ENCODE measurements around the gene SLFN5. TPM values are rescaled to one million over a fixed set of nuclear protein-coding genes. Genes with fewer than 3 reads are reported as not detected.
A peak's percentile ranks its signal among the peaks of the same experiment; 100 is the strongest.

Gene SLFN5
- total and polyA plus RNA-seq, 4 donors = 1.9 to 7.8 (median 3.4) TPM

DNA sequence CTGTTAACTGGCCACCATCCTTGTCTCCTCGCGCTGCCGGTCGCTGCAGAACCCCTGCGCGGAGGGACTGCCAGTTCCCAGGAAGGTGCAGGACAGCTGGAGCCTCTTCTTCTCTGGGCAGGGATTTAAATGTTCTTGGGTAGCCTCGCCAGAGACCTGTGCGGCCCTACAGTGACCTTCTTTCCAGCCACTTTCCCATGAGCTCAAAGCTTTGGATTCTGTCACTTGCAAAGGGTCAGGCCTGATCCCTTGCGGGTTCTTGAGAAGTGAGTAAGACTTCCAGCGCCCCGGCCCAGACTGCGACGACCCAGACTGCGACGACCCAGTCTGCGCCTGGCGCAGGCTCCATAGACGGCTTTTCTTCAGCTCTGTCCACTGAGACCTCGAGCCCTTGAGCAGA is 1.4 kb upstream of the SLFN5 start:
- Histone ChIP-seq H3K4me3 (ENCODE audit: low read depth in 1 of 3, low read length in 3 of 3) (peak overlapping the region in 1 of 3 donors; percentile 60), H3K9ac (ENCODE audit: low read depth in 1 of 2, low read length in 2 of 2) (no peak overlapping the region), H3K27me3 (ENCODE audit: control insufficient read depth in 4 of 4, insufficient read depth in 4 of 4, low read length in 3 of 4) (no peaks in the 10 kb centered on the region), H3K36me3 (ENCODE audit: control insufficient read depth in 4 of 4, insufficient read depth in 3 of 4, low read depth in 1 of 4, low read length in 3 of 4) (no peaks in the 10 kb centered on the region), H3K9me3 (ENCODE audit: control insufficient read depth in 4 of 4, low read length in 3 of 4) (no peaks in the 10 kb centered on the region), H3K27ac (ENCODE audit: low read depth in 1 of 2, low read length in 2 of 2) (peak overlapping the region in 1 of 2 donors; percentile 95), H3K4me1 (ENCODE audit: control insufficient read depth in 4 of 4, insufficient read depth in 4 of 4, low read length in 3 of 4) (peaks cover 3 to 20% (median 7%) of the 10 kb centered on the region in 4 donors)
- 91% methylated on average over 19 of the region's 19 CpGs for WGBS
- TF ChIP-seq FOXA1 (IDR thresholded peaks at IDR 0.05) = no peak
- TF ChIP-seq JUND (IDR thresholded peaks at IDR 0.05) = no peak
- TF ChIP-seq, protein P1, sequence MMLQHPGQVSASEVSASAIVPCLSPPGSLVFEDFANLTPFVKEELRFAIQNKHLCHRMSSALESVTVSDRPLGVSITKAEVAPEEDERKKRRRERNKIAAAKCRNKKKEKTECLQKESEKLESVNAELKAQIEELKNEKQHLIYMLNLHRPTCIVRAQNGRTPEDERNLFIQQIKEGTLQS (IDR thresholded peaks at IDR 0.05) = no peak
- TF ChIP-seq, protein P2, sequence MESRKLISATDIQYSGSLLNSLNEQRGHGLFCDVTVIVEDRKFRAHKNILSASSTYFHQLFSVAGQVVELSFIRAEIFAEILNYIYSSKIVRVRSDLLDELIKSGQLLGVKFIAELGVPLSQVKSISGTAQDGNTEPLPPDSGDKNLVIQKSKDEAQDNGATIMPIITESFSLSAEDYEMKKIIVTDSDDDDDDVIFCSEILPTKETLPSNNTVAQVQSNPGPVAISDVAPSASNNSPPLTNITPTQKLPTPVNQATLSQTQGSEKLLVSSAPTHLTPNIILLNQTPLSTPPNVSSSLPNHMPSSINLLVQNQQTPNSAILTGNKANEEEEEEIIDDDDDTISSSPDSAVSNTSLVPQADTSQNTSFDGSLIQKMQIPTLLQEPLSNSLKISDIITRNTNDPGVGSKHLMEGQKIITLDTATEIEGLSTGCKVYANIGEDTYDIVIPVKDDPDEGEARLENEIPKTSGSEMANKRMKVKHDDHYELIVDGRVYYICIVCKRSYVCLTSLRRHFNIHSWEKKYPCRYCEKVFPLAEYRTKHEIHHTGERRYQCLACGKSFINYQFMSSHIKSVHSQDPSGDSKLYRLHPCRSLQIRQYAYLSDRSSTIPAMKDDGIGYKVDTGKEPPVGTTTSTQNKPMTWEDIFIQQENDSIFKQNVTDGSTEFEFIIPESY (IDR thresholded peaks at IDR 0.05) = no peak
- TF ChIP-seq HNF4G (IDR thresholded peaks at IDR 0.05) = no peak
- TF ChIP-seq, protein P3, sequence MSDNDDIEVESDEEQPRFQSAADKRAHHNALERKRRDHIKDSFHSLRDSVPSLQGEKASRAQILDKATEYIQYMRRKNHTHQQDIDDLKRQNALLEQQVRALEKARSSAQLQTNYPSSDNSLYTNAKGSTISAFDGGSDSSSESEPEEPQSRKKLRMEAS (IDR thresholded peaks at IDR 0.05) = no peak
- no peak for TF ChIP-seq SP1 (IDR thresholded peaks at IDR 0.05)
- no peak for TF ChIP-seq YY1 (IDR thresholded peaks at IDR 0.05)
- no peak for TF ChIP-seq NR2F2 (IDR thresholded peaks at IDR 0.05)
- TF ChIP-seq TAF1 (conservative IDR thresholded peaks at IDR 0.05) = no peak
- TF ChIP-seq EGR1 (IDR thresholded peaks at IDR 0.05; ENCODE audit: low read depth in 2 of 2) = no peak
- TF ChIP-seq GABPA (IDR thresholded peaks at IDR 0.05 in 1 of 2, conservative IDR thresholded peaks at IDR 0.05 in 1 of 2) = no peak
- no peak for TF ChIP-seq HNF4A (conservative IDR thresholded peaks at IDR 0.05)
- no peak for DNase-seq (ENCODE audit: low spot score)

DNA sequence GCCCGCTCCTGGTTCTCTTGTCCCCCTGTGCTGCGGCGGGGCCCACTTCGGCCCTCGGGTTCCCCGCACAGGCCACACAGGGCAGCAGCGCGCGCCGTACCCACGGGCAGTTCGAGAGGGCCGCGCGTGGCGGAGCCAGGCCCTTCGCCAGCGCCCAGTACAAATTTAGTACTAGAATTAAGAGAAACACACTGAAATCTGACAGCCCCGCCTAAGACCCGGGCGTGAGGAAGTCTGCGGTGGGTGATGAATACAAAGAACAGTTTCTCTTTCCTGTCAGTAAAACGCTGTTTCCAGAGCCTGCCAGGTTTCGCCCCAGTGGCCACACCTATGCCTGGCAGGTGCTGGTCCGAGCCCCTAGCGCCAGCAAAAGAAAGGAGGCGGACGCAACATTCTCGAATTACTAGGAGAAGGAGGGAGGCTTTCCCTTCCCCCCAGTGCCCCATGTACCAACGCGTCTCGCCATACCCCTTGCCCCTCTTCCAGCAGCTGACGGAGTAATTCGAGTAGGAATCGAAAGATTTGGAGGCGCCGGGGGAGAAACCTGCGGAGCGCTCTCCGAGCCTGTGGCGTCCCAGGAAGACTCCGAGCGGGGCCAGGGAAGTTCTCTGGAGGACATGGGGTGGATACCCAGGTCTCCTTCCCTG is 591 bp upstream of the SLFN5 start:
- no peaks in the 10 kb centered on the region for H3K9me3 ChIP-seq (ENCODE audit: control insufficient read depth in 4 of 4, low read length in 3 of 4)
- peak overlapping the region; percentile 95 for H3K27ac ChIP-seq (ENCODE audit: low read depth in 1 of 2, low read length in 2 of 2)
- TF ChIP-seq YY1 (IDR thresholded peaks at IDR 0.05) = peak; percentile 37
- TF ChIP-seq, protein P4, sequence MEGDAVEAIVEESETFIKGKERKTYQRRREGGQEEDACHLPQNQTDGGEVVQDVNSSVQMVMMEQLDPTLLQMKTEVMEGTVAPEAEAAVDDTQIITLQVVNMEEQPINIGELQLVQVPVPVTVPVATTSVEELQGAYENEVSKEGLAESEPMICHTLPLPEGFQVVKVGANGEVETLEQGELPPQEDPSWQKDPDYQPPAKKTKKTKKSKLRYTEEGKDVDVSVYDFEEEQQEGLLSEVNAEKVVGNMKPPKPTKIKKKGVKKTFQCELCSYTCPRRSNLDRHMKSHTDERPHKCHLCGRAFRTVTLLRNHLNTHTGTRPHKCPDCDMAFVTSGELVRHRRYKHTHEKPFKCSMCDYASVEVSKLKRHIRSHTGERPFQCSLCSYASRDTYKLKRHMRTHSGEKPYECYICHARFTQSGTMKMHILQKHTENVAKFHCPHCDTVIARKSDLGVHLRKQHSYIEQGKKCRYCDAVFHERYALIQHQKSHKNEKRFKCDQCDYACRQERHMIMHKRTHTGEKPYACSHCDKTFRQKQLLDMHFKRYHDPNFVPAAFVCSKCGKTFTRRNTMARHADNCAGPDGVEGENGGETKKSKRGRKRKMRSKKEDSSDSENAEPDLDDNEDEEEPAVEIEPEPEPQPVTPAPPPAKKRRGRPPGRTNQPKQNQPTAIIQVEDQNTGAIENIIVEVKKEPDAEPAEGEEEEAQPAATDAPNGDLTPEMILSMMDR (IDR thresholded peaks at IDR 0.05; ENCODE audit: low read depth, low read length, missing input control) = peak; percentile 54
- no peak for TF ChIP-seq FOXA2 (IDR thresholded peaks at IDR 0.05)
- TF ChIP-seq RAD21 (IDR thresholded peaks at IDR 0.05) = peak; percentile 11 to 51
- TF ChIP-seq HNF4A (conservative IDR thresholded peaks at IDR 0.05) = peak in 1 of 2 donors; percentile 3
- TF ChIP-seq, protein P5, sequence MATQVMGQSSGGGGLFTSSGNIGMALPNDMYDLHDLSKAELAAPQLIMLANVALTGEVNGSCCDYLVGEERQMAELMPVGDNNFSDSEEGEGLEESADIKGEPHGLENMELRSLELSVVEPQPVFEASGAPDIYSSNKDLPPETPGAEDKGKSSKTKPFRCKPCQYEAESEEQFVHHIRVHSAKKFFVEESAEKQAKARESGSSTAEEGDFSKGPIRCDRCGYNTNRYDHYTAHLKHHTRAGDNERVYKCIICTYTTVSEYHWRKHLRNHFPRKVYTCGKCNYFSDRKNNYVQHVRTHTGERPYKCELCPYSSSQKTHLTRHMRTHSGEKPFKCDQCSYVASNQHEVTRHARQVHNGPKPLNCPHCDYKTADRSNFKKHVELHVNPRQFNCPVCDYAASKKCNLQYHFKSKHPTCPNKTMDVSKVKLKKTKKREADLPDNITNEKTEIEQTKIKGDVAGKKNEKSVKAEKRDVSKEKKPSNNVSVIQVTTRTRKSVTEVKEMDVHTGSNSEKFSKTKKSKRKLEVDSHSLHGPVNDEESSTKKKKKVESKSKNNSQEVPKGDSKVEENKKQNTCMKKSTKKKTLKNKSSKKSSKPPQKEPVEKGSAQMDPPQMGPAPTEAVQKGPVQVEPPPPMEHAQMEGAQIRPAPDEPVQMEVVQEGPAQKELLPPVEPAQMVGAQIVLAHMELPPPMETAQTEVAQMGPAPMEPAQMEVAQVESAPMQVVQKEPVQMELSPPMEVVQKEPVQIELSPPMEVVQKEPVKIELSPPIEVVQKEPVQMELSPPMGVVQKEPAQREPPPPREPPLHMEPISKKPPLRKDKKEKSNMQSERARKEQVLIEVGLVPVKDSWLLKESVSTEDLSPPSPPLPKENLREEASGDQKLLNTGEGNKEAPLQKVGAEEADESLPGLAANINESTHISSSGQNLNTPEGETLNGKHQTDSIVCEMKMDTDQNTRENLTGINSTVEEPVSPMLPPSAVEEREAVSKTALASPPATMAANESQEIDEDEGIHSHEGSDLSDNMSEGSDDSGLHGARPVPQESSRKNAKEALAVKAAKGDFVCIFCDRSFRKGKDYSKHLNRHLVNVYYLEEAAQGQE (IDR thresholded peaks at IDR 0.05) = no peak
- no peak for TF ChIP-seq HNF4G (IDR thresholded peaks at IDR 0.05)
- TF ChIP-seq JUND (IDR thresholded peaks at IDR 0.05) = peak in 1 of 2 donors; percentile 5
- TF ChIP-seq, protein P3 (IDR thresholded peaks at IDR 0.05) = peak; percentile 20
- H3K4me1 ChIP-seq (ENCODE audit: control insufficient read depth in 4 of 4, insufficient read depth in 4 of 4, low read length in 3 of 4) = peaks cover 3 to 20% (median 7%) of the 10 kb centered on the region in 4 donors
- peak overlapping the region; percentile 60 to 93 (median 89) for H3K4me3 ChIP-seq (ENCODE audit: low read depth in 1 of 3, low read length in 3 of 3)
- WGBS = 3% methylated on average over 43 of the region's 43 CpGs
- H3K9ac ChIP-seq (ENCODE audit: low read depth in 1 of 2, low read length in 2 of 2) = peak overlapping the region; percentile 90 to 95
- H3K27me3 ChIP-seq (ENCODE audit: control insufficient read depth in 4 of 4, insufficient read depth in 4 of 4, low read length in 3 of 4) = no peaks in the 10 kb centered on the region
- no peaks in the 10 kb centered on the region for H3K36me3 ChIP-seq (ENCODE audit: control insufficient read depth in 4 of 4, insufficient read depth in 3 of 4, low read depth in 1 of 4, low read length in 3 of 4)
- peak; percentile 40 for DNase-seq (ENCODE audit: low spot score)
